GM13976 (cell line): ENCODE measurements around the gene KCNK4.
A peak's percentile ranks its signal among the peaks of the same experiment; 100 is the strongest.

Experiments used
- DNase-seq: peaks from one replicate; pipeline ENCODE4 v3.0.0; 2012; ENCODE audit warnings: low spot score
- in situ Hi-C: fragments of 300-500 bp; cut with MboI; formaldehyde crosslinking; loops from one replicate; pipeline ENCODE4 v1.12.0; 2022; ENCODE audit warnings: low sequenced_read_pairs, mixed read lengths, inconsistent platforms; ENCODE audit not compliant: unreplicated experiment
- TF ChIP-seq, protein P1 (sequence below): IDR thresholded peaks from 2 replicates; pipeline ENCODE4 v1.5.1; 2012; ENCODE audit warnings: borderline replicate concordance, mild to moderate bottlenecking; ENCODE audit not compliant: insufficient read depth; ENCODE audit errors: extremely low read depth, missing control alignments, control extremely low read depth

Gene KCNK4

GRCh38 chr11:64317961-64318765 lies 27.1 kb downstream of the KCNK4 start, which contains the start of gene PRDX5:
TSS of gene PRDX5 (plus strand) at chr11:64318121. CDS start at chr11:64318216, 95 bp downstream.
- peak; percentile 97 for DNase-seq
- TF ChIP-seq, protein P1, sequence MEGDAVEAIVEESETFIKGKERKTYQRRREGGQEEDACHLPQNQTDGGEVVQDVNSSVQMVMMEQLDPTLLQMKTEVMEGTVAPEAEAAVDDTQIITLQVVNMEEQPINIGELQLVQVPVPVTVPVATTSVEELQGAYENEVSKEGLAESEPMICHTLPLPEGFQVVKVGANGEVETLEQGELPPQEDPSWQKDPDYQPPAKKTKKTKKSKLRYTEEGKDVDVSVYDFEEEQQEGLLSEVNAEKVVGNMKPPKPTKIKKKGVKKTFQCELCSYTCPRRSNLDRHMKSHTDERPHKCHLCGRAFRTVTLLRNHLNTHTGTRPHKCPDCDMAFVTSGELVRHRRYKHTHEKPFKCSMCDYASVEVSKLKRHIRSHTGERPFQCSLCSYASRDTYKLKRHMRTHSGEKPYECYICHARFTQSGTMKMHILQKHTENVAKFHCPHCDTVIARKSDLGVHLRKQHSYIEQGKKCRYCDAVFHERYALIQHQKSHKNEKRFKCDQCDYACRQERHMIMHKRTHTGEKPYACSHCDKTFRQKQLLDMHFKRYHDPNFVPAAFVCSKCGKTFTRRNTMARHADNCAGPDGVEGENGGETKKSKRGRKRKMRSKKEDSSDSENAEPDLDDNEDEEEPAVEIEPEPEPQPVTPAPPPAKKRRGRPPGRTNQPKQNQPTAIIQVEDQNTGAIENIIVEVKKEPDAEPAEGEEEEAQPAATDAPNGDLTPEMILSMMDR, result peak; percentile 54

GRCh38 chr11:64318766-64319761 lies 28.0 kb downstream of the KCNK4 start:
- no peak for DNase-seq
- in situ Hi-C loops, result no loop called here
- TF ChIP-seq, protein P1, result no peak

More at GRCh38 chr11:64317961-64318765, 27.1 kb downstream of the KCNK4 start, which contains the start of gene PRDX5:
- in situ Hi-C loops, result no loop called here

- DNase-seq, result no peak
- in situ Hi-C loops, result no loop called here
Observed at GRCh38 chr11:64320556-64320955, 29.5 kb downstream of the KCNK4 start.

DNA sequence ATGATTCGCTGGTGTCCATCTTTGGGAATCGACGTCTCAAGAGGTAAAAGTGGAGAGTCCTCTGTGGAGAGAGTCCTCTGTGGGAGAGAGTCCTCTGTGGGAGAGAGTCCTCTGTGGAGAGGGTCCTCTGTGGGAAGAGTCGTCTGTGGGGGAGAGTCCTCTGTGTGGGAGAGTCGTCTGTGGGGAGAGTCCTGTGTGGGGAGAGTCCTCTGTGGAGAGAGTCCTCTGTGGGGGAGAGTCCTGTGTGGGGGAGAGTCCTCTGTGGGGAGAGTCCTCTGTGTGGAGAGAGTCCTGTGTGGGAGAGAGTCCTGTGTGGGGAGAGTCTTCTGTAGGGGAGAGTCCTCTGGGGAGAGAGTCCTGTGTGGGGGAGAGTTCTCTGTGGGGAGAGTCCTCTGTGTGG lies 29.9 kb downstream of the KCNK4 start:
- TF ChIP-seq, protein P1, result no peak
- no peak for DNase-seq
- in situ Hi-C loops, result no loop called here

More at GRCh38 chr11:64320556-64320955, 29.5 kb downstream of the KCNK4 start:
- TF ChIP-seq, protein P1, result no peak

DNA sequence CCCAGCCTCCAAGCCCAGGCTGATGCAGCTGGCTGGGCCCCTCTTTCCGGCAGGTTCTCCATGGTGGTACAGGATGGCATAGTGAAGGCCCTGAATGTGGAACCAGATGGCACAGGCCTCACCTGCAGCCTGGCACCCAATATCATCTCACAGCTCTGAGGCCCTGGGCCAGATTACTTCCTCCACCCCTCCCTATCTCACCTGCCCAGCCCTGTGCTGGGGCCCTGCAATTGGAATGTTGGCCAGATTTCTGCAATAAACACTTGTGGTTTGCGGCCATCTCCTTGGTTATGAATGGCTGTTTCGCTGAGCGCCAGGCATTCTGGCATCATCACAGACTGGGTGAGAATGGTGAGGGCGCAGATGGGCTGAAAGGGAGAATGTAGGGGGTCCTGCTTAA lies 30.4 kb downstream of the KCNK4 start:
- in situ Hi-C loops, result no loop called here
- TF ChIP-seq, protein P1, result no peak
- no peak for DNase-seq

- no peak for DNase-seq
- in situ Hi-C loops, result no loop called here
- TF ChIP-seq, protein P1, result no peak
Observed at GRCh38 chr11:64322925-64323260, 31.8 kb downstream of the KCNK4 start.
